SU-DHL-6 (cell line): ENCODE results near the gene GRIK1.

Experiments
- H2AFZ ChIP-seq: fragments of 200-600 bp; sonication (generic); 2 replicates; pipeline ENCODE4 v1.6.1; 2014; ENCODE audit warnings: low read depth, mild to moderate bottlenecking, moderate library complexity, mixed read lengths, antibody characterized with exemption, low read length; ENCODE audit not compliant: severe bottlenecking
- H3F3A ChIP-seq: fragments of 200-600 bp; shearing (Covaris generic); 2 replicates; pipeline ENCODE4 v1.6.0; 2016; ENCODE audit warnings: antibody characterized with exemption, mild to moderate bottlenecking; ENCODE audit not compliant: insufficient read depth
- H3K27ac ChIP-seq: fragments of 200-600 bp; sonication (generic); 2 replicates; pipeline ENCODE4 v1.5.1; 2016; ENCODE audit warnings: low read depth, mild to moderate bottlenecking, low read length, moderate library complexity, mixed read lengths
- H3K27me3 ChIP-seq: fragments of 200-600 bp; sonication (generic), shearing (Covaris generic); 2 replicates; pipeline ENCODE4 v1.6.0; 2014; ENCODE audit warnings: mild to moderate bottlenecking, low read length
- H3K36me3 ChIP-seq: fragments of 200-600 bp; sonication (generic); 2 replicates; pipeline ENCODE4 v1.6.1; 2014; ENCODE audit warnings: mild to moderate bottlenecking, low read length, mixed read lengths
- H3K4me2 ChIP-seq: fragments of 300-600, 200-600 bp; shearing (Covaris generic), sonication (generic); 2 replicates; pipeline ENCODE4 v1.6.0; 2014; ENCODE audit warnings: low read length, low read depth, mild to moderate bottlenecking; ENCODE audit not compliant: poor library complexity, severe bottlenecking
- H3K4me3 ChIP-seq: fragments of 200-600 bp; sonication (generic); 2 replicates; pipeline ENCODE4 v1.5.1; 2014; ENCODE audit warnings: antibody characterized with exemption, low read length, mild to moderate bottlenecking, mixed read lengths; ENCODE audit not compliant: insufficient read depth, poor library complexity, severe bottlenecking
- H3K79me2 ChIP-seq: fragments of 200-600 bp; sonication (generic); 2 replicates; pipeline ENCODE4 v1.6.1; 2014; ENCODE audit warnings: mild to moderate bottlenecking, low read length, moderate library complexity; ENCODE audit not compliant: insufficient read depth
- H3K9ac ChIP-seq: fragments of 200-600 bp; sonication (generic); 2 replicates; pipeline ENCODE4 v1.7.0; 2014; ENCODE audit warnings: mild to moderate bottlenecking, low read length
- H3K9me2 ChIP-seq: fragments of 200-600 bp; sonication (generic); replicated peaks from 2 replicates; pipeline ENCODE4 v1.6.1; 2014; ENCODE audit warnings: low read length; ENCODE audit not compliant: insufficient read depth
- H3K9me3 ChIP-seq: fragments of 200-600 bp; sonication (generic); 2 replicates; pipeline ENCODE4 v1.6.1; 2014; ENCODE audit warnings: low read length, mixed read lengths; ENCODE audit not compliant: insufficient read depth
- H4K20me1 ChIP-seq: fragments of 200-600 bp; sonication (generic); 2 replicates; pipeline ENCODE4 v1.6.1; 2014; ENCODE audit warnings: low read depth, mild to moderate bottlenecking, antibody characterized with exemption, low read length, moderate library complexity, mixed read lengths
- EZH2phosphoT487 ChIP-seq: fragments of 200-600 bp; sonication (generic), shearing (Covaris generic); conservative IDR thresholded peaks from 2 replicates; pipeline ENCODE4 v1.6.1; 2018; ENCODE audit warnings: mild to moderate bottlenecking, antibody characterized with exemption, low read length, moderate library complexity, mixed read lengths
- TF ChIP-seq, protein P1 (sequence below): fragments of 200-600 bp; sonication (generic); IDR thresholded peaks from one replicate; pipeline ENCODE4 v1.5.1; 2017; ENCODE audit warnings: antibody characterized with exemption, mild to moderate bottlenecking, low read length, moderate library complexity; ENCODE audit not compliant: insufficient read depth, poor library complexity, severe bottlenecking

Gene GRIK1

DNA sequence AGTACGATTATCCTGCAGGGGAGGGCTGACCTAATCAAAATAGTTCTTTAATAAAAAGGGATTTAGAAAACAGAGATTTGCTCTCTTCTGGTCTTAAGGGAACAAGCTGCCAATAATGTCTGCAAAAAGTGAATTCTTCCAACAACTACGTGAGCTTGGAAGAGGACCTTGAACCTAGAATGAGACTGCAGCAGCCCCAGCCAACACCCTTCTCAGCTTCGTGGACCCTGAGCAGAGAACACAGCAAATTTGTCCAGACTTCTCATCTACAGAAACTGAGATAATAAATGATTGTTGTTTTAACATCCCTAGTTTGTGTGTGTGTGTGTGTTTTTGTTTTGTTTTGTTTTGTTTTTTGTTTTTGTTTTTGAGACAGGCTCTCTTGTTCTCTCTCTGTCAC, 309.4 kb downstream of the GRIK1 start:
- Histone ChIP-seq H3F3A (no peaks in the 10 kb centered on the region), H2AFZ (no peak overlapping the region), H3K9ac (no peak overlapping the region), H3K36me3 (no peaks in the 10 kb centered on the region), H3K27me3 (no peaks in the 10 kb centered on the region), H3K79me2 (no peaks in the 10 kb centered on the region), H3K27ac (no peak overlapping the region), H3K4me2 (no peak overlapping the region), H3K9me3 (no peaks in the 10 kb centered on the region), H3K4me3 (no peak overlapping the region), H3K9me2 (no peaks in the 10 kb centered on the region), H4K20me1 (no peaks in the 10 kb centered on the region)
- no peak for TF ChIP-seq EZH2phosphoT487
- TF ChIP-seq, protein P1, sequence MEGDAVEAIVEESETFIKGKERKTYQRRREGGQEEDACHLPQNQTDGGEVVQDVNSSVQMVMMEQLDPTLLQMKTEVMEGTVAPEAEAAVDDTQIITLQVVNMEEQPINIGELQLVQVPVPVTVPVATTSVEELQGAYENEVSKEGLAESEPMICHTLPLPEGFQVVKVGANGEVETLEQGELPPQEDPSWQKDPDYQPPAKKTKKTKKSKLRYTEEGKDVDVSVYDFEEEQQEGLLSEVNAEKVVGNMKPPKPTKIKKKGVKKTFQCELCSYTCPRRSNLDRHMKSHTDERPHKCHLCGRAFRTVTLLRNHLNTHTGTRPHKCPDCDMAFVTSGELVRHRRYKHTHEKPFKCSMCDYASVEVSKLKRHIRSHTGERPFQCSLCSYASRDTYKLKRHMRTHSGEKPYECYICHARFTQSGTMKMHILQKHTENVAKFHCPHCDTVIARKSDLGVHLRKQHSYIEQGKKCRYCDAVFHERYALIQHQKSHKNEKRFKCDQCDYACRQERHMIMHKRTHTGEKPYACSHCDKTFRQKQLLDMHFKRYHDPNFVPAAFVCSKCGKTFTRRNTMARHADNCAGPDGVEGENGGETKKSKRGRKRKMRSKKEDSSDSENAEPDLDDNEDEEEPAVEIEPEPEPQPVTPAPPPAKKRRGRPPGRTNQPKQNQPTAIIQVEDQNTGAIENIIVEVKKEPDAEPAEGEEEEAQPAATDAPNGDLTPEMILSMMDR, result no peak

DNA sequence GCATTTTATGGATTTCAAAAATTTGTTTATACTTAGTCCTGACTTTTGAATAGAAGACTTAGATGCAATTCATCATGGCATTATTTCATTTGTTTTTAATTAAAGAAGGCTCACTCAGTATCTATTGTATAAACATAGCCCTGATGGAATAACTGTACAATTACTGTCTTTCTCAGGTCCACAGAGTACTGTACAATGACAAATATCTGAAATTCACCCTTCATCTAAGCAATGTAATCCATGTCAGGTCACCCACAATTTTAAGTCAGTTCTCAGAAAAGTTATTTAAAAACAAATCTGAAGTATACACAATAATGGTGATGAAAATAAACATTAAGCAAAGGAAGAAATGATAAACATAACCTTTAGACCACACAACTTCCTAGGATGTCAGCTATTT, 311.9 kb downstream of the GRIK1 start:
- Histone ChIP-seq H3K4me3 (no peak overlapping the region), H4K20me1 (no peaks in the 10 kb centered on the region), H3K9me3 (no peaks in the 10 kb centered on the region), H3K79me2 (no peaks in the 10 kb centered on the region), H3K27ac (no peak overlapping the region), H3K36me3 (no peaks in the 10 kb centered on the region), H3K9ac (no peak overlapping the region), H3K27me3 (no peaks in the 10 kb centered on the region), H2AFZ (no peak overlapping the region), H3K4me2 (no peak overlapping the region), H3K9me2 (no peaks in the 10 kb centered on the region), H3F3A (no peaks in the 10 kb centered on the region)
- TF ChIP-seq, protein P1, result no peak
- no peak for TF ChIP-seq EZH2phosphoT487

DNA sequence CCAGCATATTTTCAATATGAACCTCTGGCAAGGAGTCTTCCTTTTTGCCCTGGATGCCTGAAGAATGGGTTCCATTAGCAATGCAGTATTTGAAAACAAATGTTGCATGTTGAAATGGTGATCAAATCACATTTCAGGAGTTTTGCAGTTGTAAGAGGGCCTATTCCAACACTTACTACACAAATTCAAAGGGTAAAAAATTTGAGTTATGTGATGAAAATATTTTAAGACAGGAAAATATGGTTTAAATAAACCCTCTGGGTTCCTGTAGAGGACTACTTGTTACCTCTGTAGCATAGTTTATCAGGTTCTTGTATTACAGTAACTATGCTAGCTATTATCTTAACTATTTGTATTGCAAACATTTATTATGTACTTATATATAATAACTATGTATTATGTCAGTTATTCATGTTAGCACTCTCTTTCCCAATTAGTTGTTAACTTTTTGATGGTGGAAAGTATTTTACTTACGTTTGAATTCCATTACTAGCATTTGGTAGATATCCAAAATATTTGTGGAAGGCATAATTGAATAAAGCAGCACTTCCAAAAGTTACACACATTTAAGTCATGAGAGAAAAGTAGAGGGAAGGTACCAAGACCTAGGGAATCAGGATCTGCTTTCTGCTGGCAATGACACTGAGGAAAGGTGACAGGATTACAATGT, 312.9 kb downstream of the GRIK1 start:
- Histone ChIP-seq H3K9me2 (no peaks in the 10 kb centered on the region), H3K27me3 (no peaks in the 10 kb centered on the region), H3K4me2 (no peak overlapping the region), H3K9me3 (no peaks in the 10 kb centered on the region), H3K27ac (no peak overlapping the region), H3K4me3 (no peak overlapping the region), H3K9ac (no peak overlapping the region), H3F3A (no peaks in the 10 kb centered on the region), H2AFZ (no peak overlapping the region), H3K36me3 (no peaks in the 10 kb centered on the region), H3K79me2 (no peaks in the 10 kb centered on the region), H4K20me1 (no peaks in the 10 kb centered on the region)
- no peak for TF ChIP-seq EZH2phosphoT487
- TF ChIP-seq, protein P1, result no peak
